ENCODE data around the gene CCNL1.
"Not testable (repeated sequence)": the region's sequence is repeated elsewhere in the genome, so short reads cannot be mapped to it uniquely, and the experiment has no call there.

The CCNL1 gene

GRCh38 chr3:157159762-157160657 lies at the start of gene CCNL1:
Gene CCNL1 (minus strand): TSS chr3:157160147. CDS start chr3:157160094, 53 bp downstream.
- peak; percentile 91 for DNase-seq (ENCODE audit: low read depth)

GRCh38 chr3:157204880-157205279 lies 44.9 kb upstream of the CCNL1 start:
- no peak for DNase-seq (ENCODE audit: low read depth)

GRCh38 chr3:157204431-157204830 lies 44.5 kb upstream of the CCNL1 start:
- no peak for DNase-seq (ENCODE audit: low read depth)

GRCh38 chr3:157201648-157202278 lies 41.8 kb upstream of the CCNL1 start:
- no peak for DNase-seq (ENCODE audit: low read depth)

GRCh38 chr3:157199841-157200240 lies 39.9 kb upstream of the CCNL1 start:
- no peak for DNase-seq (ENCODE audit: low read depth)

GRCh38 chr3:157195965-157196364 lies 36.0 kb upstream of the CCNL1 start:
- no peak for DNase-seq (ENCODE audit: low read depth)

GRCh38 chr3:157191149-157191548 lies 31.2 kb upstream of the CCNL1 start:
- not testable (repeated sequence) for DNase-seq (ENCODE audit: low read depth)

- no peak for DNase-seq (ENCODE audit: low read depth)
These were observed 30.5 kb upstream of the CCNL1 start for GRCh38 chr3:157190380-157190872.

- no peak for DNase-seq (ENCODE audit: low read depth)
These were observed 28.4 kb upstream of the CCNL1 start for GRCh38 chr3:157188391-157188790.

GRCh38 chr3:157182879-157183278 lies 22.9 kb upstream of the CCNL1 start:
- no peak for DNase-seq (ENCODE audit: low read depth)

- no peak for DNase-seq (ENCODE audit: low read depth)
These were observed 20.3 kb upstream of the CCNL1 start for GRCh38 chr3:157180262-157180661.

GRCh38 chr3:157179365-157179803 lies 19.4 kb upstream of the CCNL1 start:
- DNase-seq (ENCODE audit: low read depth) = no peak

- DNase-seq (ENCODE audit: low read depth) = not testable (repeated sequence)
These were observed 18.8 kb upstream of the CCNL1 start for GRCh38 chr3:157178503-157179364.

- not testable (repeated sequence) for DNase-seq (ENCODE audit: low read depth)
These were observed 18.0 kb upstream of the CCNL1 start for GRCh38 chr3:157177801-157178453.

- DNase-seq (ENCODE audit: low read depth) = no peak
These were observed 17.0 kb upstream of the CCNL1 start for GRCh38 chr3:157176934-157177333.

- DNase-seq (ENCODE audit: low read depth) = no peak
These were observed 16.0 kb upstream of the CCNL1 start for GRCh38 chr3:157175691-157176507.

GRCh38 chr3:157174649-157175498 lies 14.9 kb upstream of the CCNL1 start:
- DNase-seq (ENCODE audit: low read depth) = peak; percentile 95

- DNase-seq (ENCODE audit: low read depth) = no peak
These were observed 14.3 kb upstream of the CCNL1 start for GRCh38 chr3:157174290-157174648.

- DNase-seq (ENCODE audit: low read depth) = not testable (repeated sequence)
These were observed 13.4 kb upstream of the CCNL1 start for GRCh38 chr3:157173343-157173742.

GRCh38 chr3:157172746-157173145 lies 12.8 kb upstream of the CCNL1 start:
- DNase-seq (ENCODE audit: low read depth) = no peak
